MCF 10A (cell line): Measurements from ENCODE around the gene NOC2L. TPM values are rescaled to one million over a fixed set of nuclear protein-coding genes. Genes with fewer than 3 reads are reported as not detected.
"Not testable (repeated sequence)": the region's sequence is repeated elsewhere in the genome, so short reads cannot be mapped to it uniquely, and the experiment has no call there.

ENCODE experiments used
- BruUV-seq: library from RNA; stranded (reverse); fragments of 400-500 nt; replicated peaks from 2 replicates; lab custom pipeline; 2021; lab: Mats Ljungman, UMichigan
- CTCF ChIA-PET: fragments of 300-600 bp; sonication (Branson Sonifier 250); formaldehyde crosslinking; extraction: SDS; loops from one replicate; lab custom pipeline; 2021; ENCODE audit warnings: antibody characterized with exemption, inconsistent platforms; lab: Yijun Ruan, JAX
- POLR2A ChIA-PET: fragments of 300-600, 350-650 bp; sonication (Branson Sonifier 250); formaldehyde crosslinking; extraction: SDS; loops from one replicate; lab custom pipeline; 2020; ENCODE audit warnings: antibody characterized with exemption, inconsistent platforms; lab: Yijun Ruan, JAX
- DNase-seq: peaks from one replicate; pipeline ENCODE4 v3.0.0-alpha.2; 2018; ENCODE audit not compliant: unreplicated experiment
- H3K27ac Mint-ChIP-seq: one replicate; pipeline ENCODE4 v1.8.0; 2022; ENCODE audit warnings: mild to moderate bottlenecking, low read depth, mixed read lengths; ENCODE audit not compliant: unreplicated experiment
- H3K27me3 Mint-ChIP-seq: one replicate; pipeline ENCODE4 v1.8.0; 2022; ENCODE audit warnings: mixed read lengths; ENCODE audit not compliant: insufficient read depth, unreplicated experiment
- H3K36me3 Mint-ChIP-seq: one replicate; pipeline ENCODE4 v1.8.0; 2022; ENCODE audit warnings: mild to moderate bottlenecking, moderate library complexity, mixed read lengths; ENCODE audit not compliant: insufficient read depth, unreplicated experiment
- H3K4me1 Mint-ChIP-seq: one replicate; pipeline ENCODE4 v1.8.0; 2022; ENCODE audit warnings: mixed read lengths; ENCODE audit not compliant: insufficient read depth, unreplicated experiment
- H3K4me3 Mint-ChIP-seq: one replicate; pipeline ENCODE4 v1.8.0; 2022; ENCODE audit warnings: mild to moderate bottlenecking, moderate library complexity, mixed read lengths; ENCODE audit not compliant: unreplicated experiment
- H3K9me3 Mint-ChIP-seq: one replicate; pipeline ENCODE4 v1.8.0; 2022; ENCODE audit warnings: mixed read lengths; ENCODE audit not compliant: unreplicated experiment
- CTCF ChIP-seq: fragments of 200-600 bp; IDR thresholded peaks from one replicate; pipeline ENCODE4 v1.8.0; 2022; ENCODE audit warnings: antibody characterized with exemption, mild to moderate bottlenecking; ENCODE audit not compliant: unreplicated experiment
- intact Hi-C: fragments of 100-400 bp; cut with micrococcal nuclease; formaldehyde crosslinking; loops from 2 replicates; pipeline ENCODE4 v1.14.1; 2022
- total RNA-seq: library from RNA; stranded (reverse); gene quantifications from 2 replicates; pipeline ENCODE4 v1.2.3, GENCODE V29; 2022

The NOC2L gene
- total RNA-seq, 1 experiment from 2014 or later, result 136 TPM

- H3K27me3 Mint-ChIP-seq, result peaks cover 24% of the 10 kb centered on the region
- no peak overlapping the region for H3K27ac Mint-ChIP-seq
- ChIA-PET CTCF (interaction anchor here (1.1 to 4.8 kb wide), 4 partner anchors 8 to 72 kb away, joined by 4 to 34 read pairs (median 10); no protein-coding TSS in a partner anchor), POLR2A (interaction anchor here (0.6 kb wide), 1 partner anchor 77 kb away, joined by 3 read pairs; no protein-coding TSS in a partner anchor)
- H3K4me1 Mint-ChIP-seq, result peaks cover 4% of the 10 kb centered on the region
- intact Hi-C loops, result no loop called here
- TF ChIP-seq CTCF, result no peak
- BruUV-seq, result no TSS peak
- H3K4me3 Mint-ChIP-seq, result no peak overlapping the region
- peaks cover 11% of the 10 kb centered on the region for H3K9me3 Mint-ChIP-seq
- H3K36me3 Mint-ChIP-seq, result no peaks in the 10 kb centered on the region
- no peak for DNase-seq
These were observed 33.3 kb upstream of the NOC2L start for GRCh38 chr1:992362-992761.

DNA sequence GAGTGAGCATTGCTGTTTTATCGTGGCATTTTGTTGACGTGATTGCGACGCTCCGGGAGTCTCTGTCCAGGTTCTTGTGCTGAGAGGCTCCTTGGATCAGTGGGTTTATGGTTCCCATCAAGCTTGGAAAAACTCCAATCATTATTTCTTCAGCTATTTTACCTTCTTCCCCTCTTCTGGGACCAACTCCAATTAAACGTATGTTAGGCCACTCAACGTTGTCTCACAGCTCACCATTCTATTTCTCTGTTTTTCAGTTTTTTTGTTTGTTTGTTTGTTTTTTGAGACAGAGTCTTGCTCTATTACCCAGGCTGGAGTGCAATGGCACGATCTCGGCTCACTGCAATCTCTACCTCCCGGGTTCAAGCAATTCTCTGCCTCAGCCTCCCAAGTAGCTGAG lies 32.8 kb upstream of the NOC2L start:
- Mint-ChIP-seq H3K36me3 (no peaks in the 10 kb centered on the region), H3K4me1 (peaks cover 4% of the 10 kb centered on the region), H3K4me3 (no peak overlapping the region), H3K27me3 (peaks cover 24% of the 10 kb centered on the region), H3K9me3 (peaks cover 11% of the 10 kb centered on the region), H3K27ac (no peak overlapping the region)
- BruUV-seq, result no TSS peak
- no peak for TF ChIP-seq CTCF
- no peak for DNase-seq
- intact Hi-C loops, result no loop called here
- CTCF ChIA-PET, result interaction anchor here (1.1 to 4.8 kb wide), 4 partner anchors 8 to 72 kb away, joined by 4 to 34 read pairs (median 10); no protein-coding TSS in a partner anchor
- POLR2A ChIA-PET, result no interaction called here

DNA sequence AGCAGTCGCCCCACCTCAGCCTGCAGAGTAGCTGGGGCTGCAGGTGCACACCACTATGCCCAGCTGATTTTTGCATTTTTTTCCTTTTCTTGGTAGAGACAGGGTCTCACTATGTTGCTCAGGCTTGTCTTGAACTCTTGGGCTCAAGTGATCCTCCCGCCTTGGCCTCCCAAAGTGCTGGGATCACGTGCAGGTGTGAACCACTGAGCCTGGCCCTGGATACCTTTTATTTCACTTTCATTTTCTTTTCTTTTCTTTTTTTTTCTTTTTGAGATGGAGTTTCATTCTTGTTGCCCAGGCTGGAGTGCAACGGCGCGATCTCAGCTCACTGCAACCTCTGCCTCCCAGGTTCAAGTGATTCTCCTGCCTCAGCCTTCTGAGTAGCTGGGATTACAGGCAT lies 32.2 kb upstream of the NOC2L start:
- H3K4me1 Mint-ChIP-seq, BruUV-seq, POLR2A ChIA-PET, H3K36me3 Mint-ChIP-seq, intact Hi-C loops, H3K4me3 Mint-ChIP-seq, H3K27ac Mint-ChIP-seq, DNase-seq: not testable (repeated sequence)
- CTCF ChIA-PET, result interaction anchor here (1.1 to 4.8 kb wide), 4 partner anchors 7 to 73 kb away, joined by 4 to 34 read pairs (median 10); no protein-coding TSS in a partner anchor
- H3K27me3 Mint-ChIP-seq, result peaks cover 24% of the 10 kb centered on the region
- H3K9me3 Mint-ChIP-seq, result peaks cover 11% of the 10 kb centered on the region

DNA sequence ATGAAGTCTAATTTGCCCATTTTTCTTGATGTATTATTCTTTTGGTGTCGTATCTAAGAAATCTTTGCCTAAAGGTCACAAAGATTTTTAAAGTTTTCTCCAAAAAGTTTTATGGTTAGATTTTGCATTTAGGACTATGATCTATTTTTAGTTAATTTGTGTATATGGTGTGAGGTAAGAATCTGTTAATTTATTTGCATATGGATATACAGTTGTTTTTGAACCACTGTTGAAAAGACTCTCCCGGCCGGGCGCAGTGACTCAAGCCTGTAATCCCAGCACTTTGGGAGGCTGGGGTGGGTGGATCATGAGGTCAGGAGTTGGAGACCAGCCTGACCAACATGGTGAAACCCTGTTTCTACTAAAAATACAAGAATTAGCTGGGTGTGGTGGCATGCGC lies 29.0 kb upstream of the NOC2L start:
- H3K4me3 Mint-ChIP-seq, result not testable (repeated sequence)

DNA sequence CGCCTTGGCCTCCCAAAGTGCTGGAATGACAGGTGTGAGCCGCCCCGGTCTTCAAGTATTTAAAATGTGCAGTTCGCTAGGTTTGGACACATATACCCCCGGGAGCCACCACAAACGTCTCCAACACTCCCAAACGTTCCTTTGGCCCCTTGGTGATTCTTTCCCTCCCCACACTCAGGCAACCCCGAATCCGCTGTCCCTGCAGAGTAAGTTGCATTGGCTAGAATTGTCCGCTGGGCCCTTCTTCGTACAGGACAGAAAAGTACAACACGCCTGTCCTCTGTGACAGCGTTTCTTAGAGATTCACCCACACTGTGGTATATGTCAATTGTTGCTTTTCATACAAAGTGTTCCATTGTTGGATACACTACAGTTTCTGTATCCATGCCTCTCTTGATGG lies 26.1 kb upstream of the NOC2L start:
- Mint-ChIP-seq H3K27me3 (peaks cover 40% of the 10 kb centered on the region), H3K27ac (no peak overlapping the region), H3K4me3 (no peak overlapping the region), H3K4me1 (no peaks in the 10 kb centered on the region), H3K36me3 (peaks cover 6% of the 10 kb centered on the region), H3K9me3 (no peaks in the 10 kb centered on the region)
- no peak for DNase-seq
- no peak for TF ChIP-seq CTCF
- no TSS peak for BruUV-seq
- ChIA-PET CTCF (interaction anchor here (0.6 to 6.6 kb wide), 18 partner anchors 9 to 362 kb away, joined by 3 to 117 read pairs (median 5); no protein-coding TSS in a partner anchor), POLR2A (interaction anchor here (0.6 to 1.5 kb wide), 2 partner anchors 18 to 78 kb away, joined by 3 to 4 read pairs; no protein-coding TSS in a partner anchor)
- intact Hi-C loops, result loop anchor here (10.0 kb wide), 1 partner anchor 310 kb away; no protein-coding TSS in a partner anchor

More for the DNA sequence above, 29.0 kb upstream of the NOC2L start:
- H3K27ac Mint-ChIP-seq, H3K4me1 Mint-ChIP-seq, H3K36me3 Mint-ChIP-seq, BruUV-seq, DNase-seq: not testable (repeated sequence)
- CTCF ChIA-PET, result interaction anchor here (0.6 to 1.1 kb wide), 3 partner anchors 14 to 72 kb away, joined by 3 read pairs; no protein-coding TSS in a partner anchor
- intact Hi-C loops, result loop anchor here (10.0 kb wide), 1 partner anchor 307 kb away; no protein-coding TSS in a partner anchor
- peaks cover 11% of the 10 kb centered on the region for H3K9me3 Mint-ChIP-seq
- peaks cover 32% of the 10 kb centered on the region for H3K27me3 Mint-ChIP-seq
- POLR2A ChIA-PET, result interaction anchor here (0.7 kb wide), 1 partner anchor 75 kb away, joined by 3 read pairs; no protein-coding TSS in a partner anchor
